ENCODE results near the gene LRFN2. TPM values are rescaled to one million over a fixed set of nuclear protein-coding genes. Genes with fewer than 3 reads are reported as not detected.

LRFN2 gene
- total and polyA plus RNA-seq, 2 donors (not counting 1 experiment from before 2014, with no cell fraction given): not detected

GRCh38 chr6:40441150-40441549 is 146.0 kb downstream of the LRFN2 start:
- Histone ChIP-seq H3K9ac (ENCODE audit: low read length) (no peak overlapping the region), H3K36me3 (replicated peaks in 1 of 2; ENCODE audit: control extremely low read depth in 1 of 2, control insufficient read depth in 1 of 2, extremely low read depth in 1 of 2, insufficient read depth in 2 of 2, low read length in 1 of 2) (no peaks in the 10 kb centered on the region), H3K4me2 (replicated peaks; ENCODE audit: low read depth, low read length, poor library complexity, severe bottlenecking) (no peak overlapping the region), H3K9me3 (ENCODE audit: control extremely low read depth in 1 of 3, control insufficient read depth in 2 of 3, insufficient read depth in 1 of 3, low read length in 2 of 3) (no peaks in the 10 kb centered on the region), H3K27ac (ENCODE audit: low read length in 2 of 2) (no peak overlapping the region), H3K4me3 (ENCODE audit: control extremely low read depth in 1 of 5, extremely low read depth in 1 of 5, insufficient read depth in 1 of 5, low read depth in 2 of 5, low read length in 4 of 5) (no peak overlapping the region), H3K79me2 (ENCODE audit: control insufficient read depth, insufficient read depth, low read length) (no peaks in the 10 kb centered on the region), H4K20me1 (ENCODE audit: control insufficient read depth, insufficient read depth, low read length, poor library complexity, severe bottlenecking) (no peaks in the 10 kb centered on the region), H3K4me1 (ENCODE audit: control insufficient read depth in 2 of 2, insufficient read depth in 2 of 2, low read length in 2 of 2) (no peaks in the 10 kb centered on the region), H3K27me3 (replicated peaks in 1 of 4; ENCODE audit: control extremely low read depth in 1 of 4, control insufficient read depth in 3 of 4, insufficient read depth in 4 of 4, low read length in 3 of 4) (no peaks in the 10 kb centered on the region), H2AFZ (ENCODE audit: insufficient read depth, low read depth, low read length, poor library complexity, severe bottlenecking) (no peak overlapping the region)
- no peak for TF ChIP-seq CTCF (IDR thresholded peaks at IDR 0.05)
- no peak for TF ChIP-seq EZH2 (IDR thresholded peaks at IDR 0.05; ENCODE audit: borderline replicate concordance, insufficient read depth, low read depth, low read length, poor library complexity, severe bottlenecking)
- ATAC-seq (ENCODE audit: low read depth) (no peak), DNase-seq (no peak)
- Mint-ChIP-seq H3K27me3 (peaks cover 4% of the 10 kb centered on the region), H3K27ac (no peak overlapping the region), H3K9me3 (ENCODE audit: insufficient read depth) (no peaks in the 10 kb centered on the region), H3K4me3 (no peak overlapping the region), H3K4me1 (no peaks in the 10 kb centered on the region)
- ChIA-PET POLR2A (no interaction called here), CTCF (no interaction called here)
- intact Hi-C loops (cut with micrococcal nuclease): no loop called here
- WGBS (ENCODE audit: insufficient coverage): 93% methylated on average over 8 of the region's 12 CpGs

- Histone ChIP-seq H4K20me1 (ENCODE audit: control insufficient read depth, insufficient read depth, low read length, poor library complexity, severe bottlenecking) (no peaks in the 10 kb centered on the region), H3K4me1 (ENCODE audit: control insufficient read depth in 2 of 2, insufficient read depth in 2 of 2, low read length in 2 of 2) (no peaks in the 10 kb centered on the region), H3K9me3 (ENCODE audit: control extremely low read depth in 1 of 3, control insufficient read depth in 2 of 3, insufficient read depth in 1 of 3, low read length in 2 of 3) (no peaks in the 10 kb centered on the region), H3K79me2 (ENCODE audit: control insufficient read depth, insufficient read depth, low read length) (no peaks in the 10 kb centered on the region), H3K27ac (ENCODE audit: low read length in 2 of 2) (no peak overlapping the region), H3K4me2 (replicated peaks; ENCODE audit: low read depth, low read length, poor library complexity, severe bottlenecking) (no peak overlapping the region), H2AFZ (ENCODE audit: insufficient read depth, low read depth, low read length, poor library complexity, severe bottlenecking) (no peak overlapping the region), H3K36me3 (replicated peaks in 1 of 2; ENCODE audit: control extremely low read depth in 1 of 2, control insufficient read depth in 1 of 2, extremely low read depth in 1 of 2, insufficient read depth in 2 of 2, low read length in 1 of 2) (no peaks in the 10 kb centered on the region), H3K9ac (ENCODE audit: low read length) (no peak overlapping the region), H3K27me3 (replicated peaks in 1 of 4; ENCODE audit: control extremely low read depth in 1 of 4, control insufficient read depth in 3 of 4, insufficient read depth in 4 of 4, low read length in 3 of 4) (no peaks in the 10 kb centered on the region), H3K4me3 (ENCODE audit: control extremely low read depth in 1 of 5, extremely low read depth in 1 of 5, insufficient read depth in 1 of 5, low read depth in 2 of 5, low read length in 4 of 5) (no peak overlapping the region)
- DNase-seq (no peak), ATAC-seq (ENCODE audit: low read depth) (no peak)
- H3K4me3 Mint-ChIP-seq: no peak overlapping the region
- POLR2A ChIA-PET: no interaction called here
- H3K4me1 Mint-ChIP-seq: no peaks in the 10 kb centered on the region
- H3K27me3 Mint-ChIP-seq: peaks cover under 1% of the 10 kb centered on the region
- 75% methylated on average over 4 of the region's 6 CpGs for WGBS (ENCODE audit: insufficient coverage)
- no peak overlapping the region for H3K27ac Mint-ChIP-seq
- TF ChIP-seq CTCF (IDR thresholded peaks at IDR 0.05) (no peak), EZH2 (IDR thresholded peaks at IDR 0.05; ENCODE audit: borderline replicate concordance, insufficient read depth, low read depth, low read length, poor library complexity, severe bottlenecking) (no peak)
- CTCF ChIA-PET: no interaction called here
- intact Hi-C loops (cut with micrococcal nuclease): no loop called here
- no peaks in the 10 kb centered on the region for H3K9me3 Mint-ChIP-seq (ENCODE audit: insufficient read depth)
These were observed 147.1 kb downstream of the LRFN2 start for GRCh38 chr6:40440053-40440452.
